NCI-H2081 treated with DMSO at 0.1 percent for 48 hours (cell line): ENCODE results near the gene CLHC1.
"Not testable (repeated sequence)": the region's sequence is repeated elsewhere in the genome, so short reads cannot be mapped to it uniquely, and the experiment has no call there.

Experiments used
- DNase-seq: peaks from one replicate; lab custom pipeline; 2025; lab: John Stamatoyannopoulos, UW

Gene CLHC1

DNA sequence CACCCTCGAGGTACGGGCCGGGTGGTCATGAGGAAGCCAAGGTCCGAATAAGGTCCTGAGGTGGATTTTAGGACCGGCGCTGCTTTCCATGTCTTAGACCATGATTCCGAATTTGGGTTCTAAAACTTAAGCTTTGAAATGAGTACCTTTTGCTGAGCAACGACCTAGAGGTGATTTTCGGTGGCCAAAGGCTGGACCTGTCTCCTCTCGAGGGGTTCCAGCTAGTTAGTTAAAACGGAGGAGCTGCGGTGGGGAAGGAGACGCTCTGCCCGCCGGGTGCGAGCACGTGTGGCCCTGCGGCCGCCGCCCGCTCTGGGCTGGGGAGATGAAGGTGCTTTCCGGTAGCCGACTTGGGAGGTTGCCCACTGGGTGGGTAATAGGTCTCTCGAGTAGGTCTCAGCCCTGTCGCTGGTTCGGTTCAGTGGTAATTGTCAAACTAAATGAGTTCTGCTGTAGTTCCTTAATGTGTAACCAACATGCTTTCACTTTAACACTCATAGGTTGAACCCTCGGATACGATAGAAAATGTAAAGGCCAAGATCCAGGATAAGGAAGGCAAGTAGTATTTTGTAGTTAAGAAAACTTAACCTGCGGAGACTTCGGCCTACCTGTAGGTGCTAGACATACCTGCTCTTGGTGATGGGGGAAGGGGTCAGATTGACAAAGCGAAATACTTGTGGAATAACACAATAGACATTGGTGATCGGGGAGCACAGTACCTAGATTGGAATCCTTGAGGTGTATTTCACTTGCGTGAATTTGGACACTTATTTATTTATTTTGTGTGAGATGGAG lies 967 bp upstream of the CLHC1 start:
- DNase-seq = no peak

DNA sequence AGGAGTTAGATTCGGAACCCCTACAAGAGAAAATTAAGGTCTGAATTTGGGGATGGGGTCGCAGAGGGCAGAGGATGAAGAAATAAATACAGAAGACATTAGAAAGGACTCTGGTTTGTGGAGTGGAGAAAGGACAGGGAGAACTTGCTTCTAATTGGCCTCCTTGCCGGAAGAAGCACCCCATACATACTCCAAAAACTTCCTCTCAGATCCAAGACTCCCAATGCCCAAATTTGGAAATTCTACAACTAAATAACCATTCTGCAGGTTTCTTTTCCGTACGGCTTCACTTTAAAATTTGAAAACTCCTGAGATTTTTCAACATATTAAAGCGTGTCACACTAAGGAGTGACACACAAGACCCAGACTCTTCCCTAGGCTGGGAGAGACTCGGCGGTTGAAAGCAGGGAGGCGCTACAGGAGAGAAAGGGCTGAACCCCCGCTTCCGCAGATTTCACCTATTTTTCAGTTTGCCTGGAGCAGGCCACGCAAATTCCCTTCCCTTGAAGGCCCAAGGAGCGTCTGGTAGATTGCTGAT lies 478 bp downstream of the CLHC1 start:
- DNase-seq = no peak

DNA sequence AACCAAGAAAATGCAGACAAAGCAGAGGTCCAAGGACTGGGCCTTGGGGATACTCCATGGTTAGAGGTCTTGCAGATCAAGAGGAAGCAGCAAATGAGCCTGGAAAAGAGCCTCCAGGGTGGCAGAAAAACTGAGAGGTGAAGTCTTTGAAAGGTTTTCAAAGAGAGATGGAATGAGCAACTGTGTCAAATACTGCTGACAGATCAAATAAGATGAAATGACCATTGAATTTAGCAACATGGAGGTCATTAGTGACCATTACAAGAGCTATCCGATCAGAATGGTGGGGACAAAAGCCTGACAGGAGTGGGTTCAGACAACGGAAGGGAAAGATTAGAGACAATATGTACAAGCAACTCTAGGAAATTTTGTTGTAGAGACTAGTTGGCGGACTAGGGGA lies 1.5 kb downstream of the CLHC1 start:
- no peak for DNase-seq

GRCh38 chr2:55229221-55229620 lies 2.9 kb downstream of the CLHC1 start:
- no peak for DNase-seq

GRCh38 chr2:55228226-55228563 lies 3.9 kb downstream of the CLHC1 start:
- DNase-seq = no peak

GRCh38 chr2:55227437-55228225 lies 4.5 kb downstream of the CLHC1 start:
- DNase-seq = not testable (repeated sequence)

GRCh38 chr2:55225481-55226020 lies 6.5 kb downstream of the CLHC1 start:
- DNase-seq = no peak

DNA sequence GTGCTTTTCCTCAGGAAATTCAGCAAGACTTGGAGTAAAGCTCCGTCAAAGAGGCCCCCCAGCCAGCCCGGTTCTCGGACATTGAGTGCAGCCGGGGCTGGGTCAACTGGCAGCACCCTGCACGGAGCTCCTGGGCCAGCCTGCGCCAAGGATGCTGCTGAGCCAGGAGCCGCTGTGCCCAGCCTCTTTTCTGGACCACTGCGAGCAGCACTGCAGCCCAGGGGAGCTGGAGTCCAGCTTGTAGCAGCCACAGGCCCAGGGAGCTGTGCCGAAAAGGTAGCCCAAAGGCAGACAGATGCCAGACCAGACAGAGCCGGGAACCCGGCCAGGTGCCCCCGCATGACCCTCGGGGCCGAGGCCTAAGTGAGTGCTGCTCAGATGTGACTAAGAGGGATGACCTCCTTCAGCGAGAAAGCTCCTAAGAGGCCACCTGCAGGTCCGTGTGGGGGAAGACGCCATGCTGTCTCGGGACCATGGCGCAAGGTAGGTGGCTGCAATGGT lies 7.3 kb downstream of the CLHC1 start:
- DNase-seq = no peak

DNA sequence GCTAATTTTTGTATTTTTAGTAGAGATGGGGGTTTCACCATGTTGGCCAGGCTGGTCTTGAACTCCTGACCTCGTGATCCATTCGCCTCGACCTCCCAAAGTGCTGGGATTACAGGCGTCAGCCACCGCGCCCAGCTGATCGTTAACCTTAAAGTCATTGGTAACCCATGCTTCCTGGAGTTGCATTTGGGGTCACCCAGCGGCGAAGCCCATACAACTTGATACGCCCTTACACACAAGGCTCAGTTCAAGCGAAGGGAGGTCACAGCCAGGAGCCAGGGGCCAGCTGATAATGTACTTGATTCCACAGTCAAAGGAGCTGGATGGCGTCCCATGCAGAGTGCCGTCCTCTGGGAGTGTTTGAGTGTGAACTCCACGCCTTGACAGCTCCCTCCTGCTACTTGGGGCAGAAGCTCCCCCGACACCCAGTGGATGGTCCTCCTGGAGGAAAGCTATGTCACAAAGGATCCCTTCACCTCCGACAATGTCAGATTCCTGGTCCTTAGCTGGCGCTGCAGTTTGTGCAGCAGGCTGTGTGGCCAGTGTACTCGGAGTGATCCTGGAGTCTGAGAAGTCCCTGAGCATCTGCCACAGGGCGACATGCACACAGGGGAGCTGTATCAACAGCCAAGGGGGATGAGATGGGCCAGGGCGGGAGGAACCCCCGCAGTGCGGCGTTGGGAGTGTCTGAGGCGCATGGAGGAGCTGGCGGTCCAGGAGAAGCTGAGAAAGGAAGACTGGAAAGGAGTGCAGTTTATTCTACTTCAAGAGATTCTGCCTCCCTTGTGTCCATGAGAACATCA lies 7.9 kb downstream of the CLHC1 start:
- no peak for DNase-seq

DNA sequence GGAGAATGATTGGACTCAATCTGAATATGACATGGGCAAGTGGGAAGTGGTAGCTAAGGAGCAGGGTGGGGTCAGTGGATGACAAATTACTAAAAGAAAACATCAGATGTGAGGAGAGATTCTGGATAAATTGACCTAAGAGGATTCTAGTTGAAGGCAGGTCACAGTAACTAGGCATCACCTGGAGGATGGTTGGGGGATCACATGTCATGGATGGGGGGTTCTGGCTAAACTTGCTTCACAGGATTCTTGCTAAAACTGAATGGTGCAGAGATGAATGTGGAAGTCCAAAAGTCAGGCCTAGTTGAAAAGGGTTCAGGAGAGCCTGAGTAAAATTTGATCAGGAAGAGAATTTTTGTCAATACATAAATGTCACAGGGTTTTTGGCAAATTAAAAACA lies 18.3 kb downstream of the CLHC1 start:
- DNase-seq = no peak

GRCh38 chr2:55204950-55205349 lies 27.1 kb downstream of the CLHC1 start:
- DNase-seq = no peak

DNA sequence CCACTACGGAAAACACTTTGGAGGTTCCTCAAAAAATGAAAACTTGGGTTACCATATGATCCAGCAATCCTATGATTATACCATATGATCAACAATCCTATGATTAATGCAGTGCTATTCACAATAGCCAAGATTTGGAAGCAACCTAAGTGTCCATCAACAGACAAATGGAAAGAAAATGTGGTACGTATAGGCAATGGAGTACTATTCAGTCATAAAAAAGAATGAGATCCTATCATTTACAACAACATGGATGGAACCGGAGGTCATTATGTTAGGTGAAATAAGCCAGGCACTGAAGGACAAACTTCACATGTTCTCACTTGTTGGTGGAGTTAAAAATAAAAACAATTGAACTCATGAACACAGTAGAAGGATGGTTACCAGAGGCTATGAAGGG lies 27.6 kb downstream of the CLHC1 start:
- DNase-seq = no peak

DNA sequence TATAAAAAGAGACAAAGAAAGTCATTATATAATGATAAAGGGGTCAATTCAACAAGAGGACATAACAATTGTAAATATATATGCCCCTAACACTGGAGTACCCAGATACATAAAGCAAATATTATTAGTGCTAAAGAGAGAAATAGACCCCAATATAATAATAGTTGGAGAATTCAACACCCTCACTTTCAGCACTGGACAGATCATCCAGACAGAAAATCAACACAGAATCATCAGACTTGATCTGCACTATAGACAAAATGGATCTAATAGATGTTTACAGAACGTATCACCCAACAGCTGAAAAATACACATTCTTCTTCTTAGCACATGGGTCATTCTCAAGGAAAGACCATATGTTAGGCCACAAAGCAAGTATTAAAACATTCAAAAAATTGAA lies 31.7 kb downstream of the CLHC1 start:
- no peak for DNase-seq

GRCh38 chr2:55196526-55196925 lies 35.6 kb downstream of the CLHC1 start:
- no peak for DNase-seq

DNA sequence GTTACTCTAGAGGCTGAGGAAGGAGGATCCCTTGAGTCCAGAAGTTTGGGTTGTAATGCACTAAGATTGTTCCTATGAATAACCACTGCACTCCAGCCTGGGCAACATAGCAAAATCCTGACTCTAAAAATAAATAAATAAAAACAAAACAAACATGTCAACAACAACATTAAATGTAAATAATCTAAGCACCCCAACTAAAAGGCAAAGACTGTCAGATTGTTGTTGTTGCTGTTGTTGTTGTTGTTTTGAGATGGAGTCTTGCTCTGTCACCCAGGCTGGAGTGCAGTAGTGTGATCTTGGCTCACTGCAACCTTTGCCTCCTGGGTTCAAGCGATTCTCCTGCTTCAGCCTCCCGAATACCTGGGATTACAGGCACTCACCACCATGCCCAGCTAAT lies 40.2 kb downstream of the CLHC1 start:
- DNase-seq = not testable (repeated sequence)

DNA sequence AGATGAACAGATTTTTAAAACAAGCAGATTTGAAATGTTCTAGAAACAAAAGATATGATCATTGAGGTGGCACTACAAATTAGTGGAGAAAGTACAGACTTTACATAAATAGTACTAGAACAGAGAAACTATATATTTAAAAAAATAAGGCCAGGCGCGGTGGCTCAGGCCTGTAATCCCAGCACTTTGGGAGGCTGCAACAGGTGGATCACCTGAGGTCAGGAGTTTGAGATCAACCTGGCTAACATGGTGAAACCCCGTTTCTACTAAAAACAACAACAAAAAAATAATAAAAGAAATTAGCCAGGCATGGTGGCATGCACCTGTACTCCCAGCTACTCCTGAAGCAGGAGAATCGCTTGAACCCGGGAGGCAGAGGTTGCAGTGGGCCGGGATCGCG lies 45.3 kb downstream of the CLHC1 start:
- DNase-seq = not testable (repeated sequence)

- no peak for DNase-seq
These were observed 51.7 kb downstream of the CLHC1 start for GRCh38 chr2:55180374-55180773.

GRCh38 chr2:55176094-55176415 lies 56.0 kb downstream of the CLHC1 start:
- DNase-seq = no peak

DNA sequence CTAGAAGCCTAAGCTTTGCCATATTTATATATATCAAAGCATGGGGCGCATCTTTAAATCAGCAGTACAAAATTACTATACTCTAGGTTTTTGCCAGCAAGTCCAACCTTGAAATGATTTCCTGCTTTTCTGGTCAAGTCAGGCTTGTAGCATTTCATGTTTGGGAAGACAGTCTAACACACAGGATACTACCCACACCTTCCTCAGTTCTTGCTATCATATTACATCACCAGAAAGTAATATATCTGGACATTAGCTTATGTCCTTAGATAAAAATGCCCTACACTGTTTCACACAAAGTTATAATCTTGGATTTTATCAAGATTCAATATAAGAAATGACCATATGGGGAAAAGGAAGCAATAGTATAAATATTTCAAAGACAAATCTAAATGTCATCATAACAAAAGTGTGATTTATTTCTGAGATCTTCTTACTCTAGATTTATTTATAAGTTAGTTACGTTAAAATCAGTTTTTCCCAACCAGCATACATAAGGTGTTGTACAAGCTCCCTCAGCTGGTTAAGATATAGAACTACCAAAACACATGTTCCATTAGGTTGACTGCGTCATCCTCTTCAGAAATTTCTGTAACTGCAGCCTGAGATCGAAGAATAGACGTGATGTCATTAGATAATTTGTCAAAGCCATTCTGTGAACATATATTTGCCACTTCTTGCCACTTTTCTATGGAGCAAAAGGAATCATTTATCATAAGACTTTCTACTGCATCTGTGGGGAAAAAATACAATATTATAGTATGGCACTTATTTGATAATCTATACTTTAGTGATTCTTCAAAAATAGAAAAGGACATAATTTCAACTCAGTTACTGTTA lies 56.6 kb downstream of the CLHC1 start:
- DNase-seq = peak; percentile 28

- DNase-seq = no peak
These were observed 58.5 kb downstream of the CLHC1 start for GRCh38 chr2:55173438-55174054.

- no peak for DNase-seq
These were observed 62.2 kb downstream of the CLHC1 start for GRCh38 chr2:55169915-55170314.
